SW480 (cell line): Measurements from ENCODE around the gene MYORG.
"Not testable (repeated sequence)": the region's sequence is repeated elsewhere in the genome, so short reads cannot be mapped to it uniquely, and the experiment has no call there.

ENCODE experiments used
- DNase-seq: peaks from one replicate; pipeline ENCODE4 v3.0.0-alpha.2; 2016; ENCODE audit warnings: low spot score

Gene MYORG

GRCh38 chr9:34368796-34369195 lies 7.9 kb downstream of the MYORG start:
- not testable (repeated sequence) for DNase-seq

GRCh38 chr9:34367751-34368410 lies 8.8 kb downstream of the MYORG start:
- not testable (repeated sequence) for DNase-seq

GRCh38 chr9:34366365-34366764 lies 10.3 kb downstream of the MYORG start:
- DNase-seq: no peak

- no peak for DNase-seq
Observed at GRCh38 chr9:34365282-34365681, 11.4 kb downstream of the MYORG start.

GRCh38 chr9:34363619-34364351 lies 12.9 kb downstream of the MYORG start:
- no peak for DNase-seq

- no peak for DNase-seq
Observed at GRCh38 chr9:34362614-34363214, 14.0 kb downstream of the MYORG start.

- not testable (repeated sequence) for DNase-seq
Observed at GRCh38 chr9:34352957-34353356, 23.7 kb downstream of the MYORG start.

GRCh38 chr9:34352122-34352652 lies 24.5 kb downstream of the MYORG start:
- DNase-seq: not testable (repeated sequence)

- DNase-seq: no peak
Observed at GRCh38 chr9:34349324-34349723, 27.4 kb downstream of the MYORG start.

GRCh38 chr9:34347800-34348158 lies 28.9 kb downstream of the MYORG start:
- DNase-seq: no peak

GRCh38 chr9:34346873-34347799 lies 29.6 kb downstream of the MYORG start:
- DNase-seq: no peak

- no peak for DNase-seq
Observed at GRCh38 chr9:34343605-34344004, 33.1 kb downstream of the MYORG start.

- no peak for DNase-seq
Observed at GRCh38 chr9:34343090-34343489, 33.6 kb downstream of the MYORG start.

GRCh38 chr9:34341659-34342295 lies 34.9 kb downstream of the MYORG start:
- DNase-seq: no peak

- no peak for DNase-seq
Observed at GRCh38 chr9:34338665-34339385, 37.9 kb downstream of the MYORG start.

- not testable (repeated sequence) for DNase-seq
Observed at GRCh38 chr9:34338079-34338478, 38.6 kb downstream of the MYORG start.

- DNase-seq: no peak
Observed at GRCh38 chr9:34337403-34337802, 39.3 kb downstream of the MYORG start.

- DNase-seq: no peak
Observed at GRCh38 chr9:34335376-34335775, 41.3 kb downstream of the MYORG start.

GRCh38 chr9:34334916-34335315 lies 41.8 kb downstream of the MYORG start:
- DNase-seq: no peak

- DNase-seq: no peak
Observed at GRCh38 chr9:34334337-34334824, 42.3 kb downstream of the MYORG start.

GRCh38 chr9:34333836-34334235 lies 42.9 kb downstream of the MYORG start:
- no peak for DNase-seq
